ENCODE results near the gene TMEM239. TPM values are rescaled to one million over a fixed set of nuclear protein-coding genes. Genes with fewer than 3 reads are reported as not detected.

The TMEM239 gene
- polyA plus RNA-seq, 1 donor from 2014 or later: not detected

DNA sequence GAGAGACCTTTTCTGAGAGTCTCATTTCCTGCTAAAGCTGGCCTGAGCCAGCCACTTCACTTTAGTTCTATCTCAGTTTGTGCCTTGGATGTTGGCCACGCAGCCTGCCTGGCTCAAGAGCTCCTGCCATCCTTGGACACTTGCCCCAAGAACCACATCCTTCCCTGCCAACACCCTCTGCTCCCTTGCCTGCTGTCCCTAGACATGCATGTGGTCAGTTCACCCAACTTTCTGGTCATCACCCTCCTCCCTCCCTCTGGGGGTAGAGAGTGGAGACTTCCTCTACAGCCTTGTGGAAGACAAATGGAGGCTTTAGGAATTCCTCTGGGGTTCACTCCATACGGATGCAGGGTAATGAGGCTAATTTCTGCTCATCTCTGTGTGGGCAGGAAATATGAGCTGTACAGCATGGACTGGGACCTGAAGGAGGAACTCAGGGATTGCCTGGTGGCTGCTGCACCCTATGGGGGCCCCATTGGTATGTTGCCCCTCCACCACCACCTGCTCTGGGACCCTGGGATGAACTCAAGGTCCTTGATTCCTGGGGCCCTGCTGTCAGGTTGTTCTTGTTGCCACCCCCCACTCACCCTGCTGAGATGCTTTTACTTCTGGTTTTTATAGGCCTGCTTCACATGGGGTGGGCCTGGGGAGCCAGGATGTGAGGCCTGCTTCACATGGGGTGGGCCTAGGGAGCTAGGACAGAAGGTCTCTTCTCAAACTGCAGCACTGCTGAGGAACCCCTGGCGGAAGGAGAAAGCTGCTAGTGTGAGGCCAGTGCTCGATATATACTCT lies 43.4 kb downstream of the TMEM239 start:
- no peaks in the 10 kb centered on the region for H4K20me1 ChIP-seq (ENCODE audit: insufficient read depth)
- no peak overlapping the region for H3K4me2 ChIP-seq (ENCODE audit: low read length)
- no peak overlapping the region for H2AFZ ChIP-seq (ENCODE audit: low read depth, low read length)
- H3K9ac ChIP-seq (ENCODE audit: low read length): no peak overlapping the region
- no peaks in the 10 kb centered on the region for H3K36me3 ChIP-seq (ENCODE audit: insufficient read depth, low read length)
- H3K27me3 ChIP-seq (ENCODE audit: insufficient read depth, low read depth, low read length): no peaks in the 10 kb centered on the region
- no peak overlapping the region for H3K27ac ChIP-seq (ENCODE audit: low read length)
- H3K79me2 ChIP-seq (replicated peaks; ENCODE audit: insufficient read depth, low read length): no peaks in the 10 kb centered on the region
- no peaks in the 10 kb centered on the region for H3K9me3 ChIP-seq (ENCODE audit: low read length)
- no peak for TF ChIP-seq SMC3 (conservative IDR thresholded peaks at IDR 0.05; ENCODE audit: poor library complexity)
- TF ChIP-seq, protein P1, sequence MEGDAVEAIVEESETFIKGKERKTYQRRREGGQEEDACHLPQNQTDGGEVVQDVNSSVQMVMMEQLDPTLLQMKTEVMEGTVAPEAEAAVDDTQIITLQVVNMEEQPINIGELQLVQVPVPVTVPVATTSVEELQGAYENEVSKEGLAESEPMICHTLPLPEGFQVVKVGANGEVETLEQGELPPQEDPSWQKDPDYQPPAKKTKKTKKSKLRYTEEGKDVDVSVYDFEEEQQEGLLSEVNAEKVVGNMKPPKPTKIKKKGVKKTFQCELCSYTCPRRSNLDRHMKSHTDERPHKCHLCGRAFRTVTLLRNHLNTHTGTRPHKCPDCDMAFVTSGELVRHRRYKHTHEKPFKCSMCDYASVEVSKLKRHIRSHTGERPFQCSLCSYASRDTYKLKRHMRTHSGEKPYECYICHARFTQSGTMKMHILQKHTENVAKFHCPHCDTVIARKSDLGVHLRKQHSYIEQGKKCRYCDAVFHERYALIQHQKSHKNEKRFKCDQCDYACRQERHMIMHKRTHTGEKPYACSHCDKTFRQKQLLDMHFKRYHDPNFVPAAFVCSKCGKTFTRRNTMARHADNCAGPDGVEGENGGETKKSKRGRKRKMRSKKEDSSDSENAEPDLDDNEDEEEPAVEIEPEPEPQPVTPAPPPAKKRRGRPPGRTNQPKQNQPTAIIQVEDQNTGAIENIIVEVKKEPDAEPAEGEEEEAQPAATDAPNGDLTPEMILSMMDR (IDR thresholded peaks at IDR 0.05; ENCODE audit: poor library complexity, severe bottlenecking): no peak
- no peak for TF ChIP-seq EZH2 (IDR thresholded peaks at IDR 0.05; ENCODE audit: borderline replicate concordance, insufficient read depth, low read length, poor library complexity, severe bottlenecking)
- no peak for TF ChIP-seq MXI1 (conservative IDR thresholded peaks at IDR 0.05; ENCODE audit: poor library complexity, severe bottlenecking)
- TF ChIP-seq EP300 (conservative IDR thresholded peaks at IDR 0.05; ENCODE audit: poor library complexity, severe bottlenecking): no peak
- TF ChIP-seq RAD21 (conservative IDR thresholded peaks at IDR 0.05): no peak
- no peak for TF ChIP-seq TAF1 (IDR thresholded peaks at IDR 0.05; ENCODE audit: low read depth)
- TF ChIP-seq POLR2AphosphoS5 (IDR thresholded peaks at IDR 0.05): no peak
- TF ChIP-seq, protein P2, sequence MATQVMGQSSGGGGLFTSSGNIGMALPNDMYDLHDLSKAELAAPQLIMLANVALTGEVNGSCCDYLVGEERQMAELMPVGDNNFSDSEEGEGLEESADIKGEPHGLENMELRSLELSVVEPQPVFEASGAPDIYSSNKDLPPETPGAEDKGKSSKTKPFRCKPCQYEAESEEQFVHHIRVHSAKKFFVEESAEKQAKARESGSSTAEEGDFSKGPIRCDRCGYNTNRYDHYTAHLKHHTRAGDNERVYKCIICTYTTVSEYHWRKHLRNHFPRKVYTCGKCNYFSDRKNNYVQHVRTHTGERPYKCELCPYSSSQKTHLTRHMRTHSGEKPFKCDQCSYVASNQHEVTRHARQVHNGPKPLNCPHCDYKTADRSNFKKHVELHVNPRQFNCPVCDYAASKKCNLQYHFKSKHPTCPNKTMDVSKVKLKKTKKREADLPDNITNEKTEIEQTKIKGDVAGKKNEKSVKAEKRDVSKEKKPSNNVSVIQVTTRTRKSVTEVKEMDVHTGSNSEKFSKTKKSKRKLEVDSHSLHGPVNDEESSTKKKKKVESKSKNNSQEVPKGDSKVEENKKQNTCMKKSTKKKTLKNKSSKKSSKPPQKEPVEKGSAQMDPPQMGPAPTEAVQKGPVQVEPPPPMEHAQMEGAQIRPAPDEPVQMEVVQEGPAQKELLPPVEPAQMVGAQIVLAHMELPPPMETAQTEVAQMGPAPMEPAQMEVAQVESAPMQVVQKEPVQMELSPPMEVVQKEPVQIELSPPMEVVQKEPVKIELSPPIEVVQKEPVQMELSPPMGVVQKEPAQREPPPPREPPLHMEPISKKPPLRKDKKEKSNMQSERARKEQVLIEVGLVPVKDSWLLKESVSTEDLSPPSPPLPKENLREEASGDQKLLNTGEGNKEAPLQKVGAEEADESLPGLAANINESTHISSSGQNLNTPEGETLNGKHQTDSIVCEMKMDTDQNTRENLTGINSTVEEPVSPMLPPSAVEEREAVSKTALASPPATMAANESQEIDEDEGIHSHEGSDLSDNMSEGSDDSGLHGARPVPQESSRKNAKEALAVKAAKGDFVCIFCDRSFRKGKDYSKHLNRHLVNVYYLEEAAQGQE (IDR thresholded peaks at IDR 0.05; ENCODE audit: borderline replicate concordance): no peak
- H3K4me3 ChIP-seq (ENCODE audit: low read length): no peak overlapping the region
- no peaks in the 10 kb centered on the region for H3F3A ChIP-seq (ENCODE audit: insufficient read depth, low read length, poor library complexity, severe bottlenecking)
- H3K9me2 ChIP-seq (ENCODE audit: insufficient read depth, low read length): no peaks in the 10 kb centered on the region

DNA sequence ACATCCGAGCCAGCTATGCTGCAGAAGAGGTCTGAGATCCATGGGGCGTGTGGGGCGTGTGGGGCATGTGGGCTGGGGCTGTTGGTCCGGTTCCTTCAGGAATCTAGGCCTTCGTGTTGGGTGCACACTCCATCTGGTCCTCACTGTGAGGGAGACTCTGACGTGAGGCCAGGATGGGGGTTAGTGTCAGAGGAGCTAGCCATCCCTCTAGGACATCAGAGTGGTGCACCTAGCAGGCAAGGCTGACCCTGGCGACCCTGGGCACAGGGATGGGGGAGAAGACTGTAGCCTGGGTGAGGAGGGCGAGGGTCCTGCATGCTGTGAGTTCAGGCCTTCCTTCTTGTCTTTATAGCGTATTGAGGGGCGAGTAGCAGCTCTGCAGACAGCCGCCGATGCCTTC lies 48.5 kb downstream of the TMEM239 start:
- Histone ChIP-seq H3K9me2 (ENCODE audit: insufficient read depth, low read length) (no peaks in the 10 kb centered on the region), H3K4me2 (ENCODE audit: low read length) (no peak overlapping the region), H3F3A (ENCODE audit: insufficient read depth, low read length, poor library complexity, severe bottlenecking) (no peaks in the 10 kb centered on the region), H3K27me3 (ENCODE audit: insufficient read depth, low read depth, low read length) (no peaks in the 10 kb centered on the region), H3K79me2 (replicated peaks; ENCODE audit: insufficient read depth, low read length) (no peaks in the 10 kb centered on the region), H3K27ac (ENCODE audit: low read length) (no peak overlapping the region), H3K4me3 (ENCODE audit: low read length) (no peak overlapping the region), H3K9ac (ENCODE audit: low read length) (no peak overlapping the region), H4K20me1 (ENCODE audit: insufficient read depth) (no peaks in the 10 kb centered on the region), H2AFZ (ENCODE audit: low read depth, low read length) (no peak overlapping the region), H3K9me3 (ENCODE audit: low read length) (no peaks in the 10 kb centered on the region), H3K36me3 (ENCODE audit: insufficient read depth, low read length) (no peaks in the 10 kb centered on the region)
- TF ChIP-seq EP300 (conservative IDR thresholded peaks at IDR 0.05; ENCODE audit: poor library complexity, severe bottlenecking): no peak
- no peak for TF ChIP-seq EZH2 (IDR thresholded peaks at IDR 0.05; ENCODE audit: borderline replicate concordance, insufficient read depth, low read length, poor library complexity, severe bottlenecking)
- no peak for TF ChIP-seq POLR2AphosphoS5 (IDR thresholded peaks at IDR 0.05)
- TF ChIP-seq RAD21 (conservative IDR thresholded peaks at IDR 0.05): no peak
- TF ChIP-seq, protein P1 (IDR thresholded peaks at IDR 0.05; ENCODE audit: poor library complexity, severe bottlenecking): no peak

All from neural cell (in vitro differentiated cells).